ENCODE data around the gene CLEC2B.
A peak's percentile ranks its signal among the peaks of the same experiment; 100 is the strongest.

The CLEC2B gene

DNA sequence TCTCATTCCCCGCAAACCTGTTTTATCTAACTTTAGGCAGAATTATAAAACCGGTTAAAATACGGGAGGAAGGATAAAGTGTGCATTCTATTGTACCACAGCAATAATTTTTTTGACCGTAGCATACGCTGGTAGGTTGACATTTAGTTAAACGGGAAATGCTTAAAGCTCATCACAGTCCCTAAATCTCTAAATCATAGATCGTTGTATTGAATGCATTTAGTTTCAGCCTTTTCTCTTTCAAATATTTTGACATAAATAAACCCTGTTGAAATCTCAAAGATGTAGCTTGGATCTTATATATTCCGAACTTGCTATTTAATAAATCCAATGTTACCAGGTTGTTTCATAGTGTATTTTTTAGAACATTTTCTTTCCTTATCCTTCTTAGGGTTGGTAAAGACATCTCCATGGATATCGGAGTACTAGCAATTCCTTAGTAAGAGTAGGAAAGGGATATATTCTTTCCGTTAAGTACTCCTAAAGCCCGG lies 798 bp downstream of the CLEC2B start:
- peak; percentile 47 to 61 for DNase-seq

DNA sequence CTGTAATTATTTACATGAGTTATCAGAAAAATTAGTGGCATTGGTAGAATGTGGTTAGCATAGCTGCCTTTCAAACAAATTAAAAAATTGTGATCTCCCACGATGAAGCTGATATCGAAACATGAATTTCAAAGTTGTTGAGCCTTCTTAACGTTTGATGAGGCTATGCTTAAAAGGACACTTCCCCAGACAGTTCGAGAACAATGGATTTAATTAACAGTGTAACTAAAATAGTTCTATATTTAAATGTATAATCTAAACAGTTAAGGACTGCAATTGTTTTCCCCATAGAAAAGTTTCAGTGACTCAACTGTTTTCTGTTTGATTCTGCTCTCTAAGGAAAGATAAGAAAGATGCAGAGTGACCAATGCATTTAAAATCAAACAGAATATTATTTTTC lies 1.6 kb downstream of the CLEC2B start:
- DNase-seq: peak in 1 of 2 experiments; percentile 23

DNA sequence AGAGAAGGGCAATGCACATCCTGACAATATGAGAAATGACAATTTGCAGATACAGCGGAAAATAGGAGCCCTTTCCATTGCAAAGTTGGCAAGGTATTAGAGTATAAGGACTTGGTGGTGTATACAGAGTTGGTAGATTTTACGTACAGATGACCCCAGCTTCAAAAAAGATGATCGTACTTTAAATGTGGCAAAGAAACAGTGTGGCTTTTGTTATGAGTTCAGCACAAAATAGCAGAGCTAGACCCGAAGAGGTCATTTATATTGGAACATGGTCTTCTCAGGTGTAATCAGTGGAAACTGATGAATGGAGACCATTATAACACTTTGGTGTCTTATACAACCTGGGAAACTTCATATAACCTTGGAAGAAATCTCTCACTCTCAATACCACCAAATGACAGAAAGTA lies 2.3 kb downstream of the CLEC2B start:
- DNase-seq: peak in 1 of 2 experiments; percentile 22

DNA sequence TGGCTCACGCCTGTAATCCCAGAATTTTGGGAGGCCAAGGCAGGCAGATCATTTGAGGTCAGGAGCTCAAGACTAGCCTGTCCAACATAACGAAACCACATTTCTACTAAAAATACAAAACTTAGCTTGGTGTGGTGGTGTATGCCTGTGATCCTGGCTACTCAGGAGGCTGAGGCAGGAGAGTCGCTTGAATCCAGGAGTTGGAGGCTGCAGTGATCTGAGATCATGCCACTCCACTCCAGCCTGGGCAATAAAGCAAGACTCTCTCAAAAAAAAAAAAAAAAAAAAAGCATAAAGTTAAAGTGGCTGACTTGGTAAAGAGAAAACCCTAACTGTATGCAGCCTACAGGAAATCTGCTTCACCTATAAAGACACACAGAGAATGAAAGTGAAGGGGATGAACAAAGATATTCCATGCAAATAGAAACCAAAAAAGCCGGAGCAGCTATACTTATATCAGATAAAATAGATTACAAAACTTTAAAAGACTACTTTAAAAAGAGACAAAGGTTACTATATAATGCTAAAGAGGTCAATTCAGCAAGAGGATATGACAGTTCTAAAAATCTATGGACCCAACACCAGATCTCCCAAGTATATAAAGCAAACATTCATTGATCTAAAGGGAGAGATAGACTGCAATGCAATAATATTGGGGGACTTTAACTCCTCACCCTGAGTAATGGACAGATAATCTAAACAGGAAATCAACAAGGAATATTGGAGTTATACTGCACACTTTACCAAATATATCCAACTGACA lies 4.1 kb downstream of the CLEC2B start:
- DNase-seq: no peak

DNA sequence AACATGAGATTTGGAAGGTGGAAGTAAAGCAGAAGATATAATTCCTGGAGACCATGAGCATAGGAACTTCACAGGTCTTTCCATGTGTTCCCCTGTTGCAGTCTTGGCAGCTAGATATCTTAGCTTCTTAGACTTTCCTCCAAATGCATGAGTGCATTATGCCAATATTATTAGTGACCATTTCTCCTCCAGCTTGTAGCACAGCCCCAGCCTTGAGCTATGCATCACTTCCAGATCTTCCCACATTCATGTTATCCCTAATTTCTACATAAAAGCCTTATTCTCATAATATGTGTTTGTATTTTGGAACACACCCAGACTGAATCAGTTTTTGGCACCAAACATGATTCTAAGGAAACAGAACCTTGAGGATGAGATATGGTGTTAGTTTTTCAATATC lies 11.0 kb downstream of the CLEC2B start:
- DNase-seq: no peak

DNA sequence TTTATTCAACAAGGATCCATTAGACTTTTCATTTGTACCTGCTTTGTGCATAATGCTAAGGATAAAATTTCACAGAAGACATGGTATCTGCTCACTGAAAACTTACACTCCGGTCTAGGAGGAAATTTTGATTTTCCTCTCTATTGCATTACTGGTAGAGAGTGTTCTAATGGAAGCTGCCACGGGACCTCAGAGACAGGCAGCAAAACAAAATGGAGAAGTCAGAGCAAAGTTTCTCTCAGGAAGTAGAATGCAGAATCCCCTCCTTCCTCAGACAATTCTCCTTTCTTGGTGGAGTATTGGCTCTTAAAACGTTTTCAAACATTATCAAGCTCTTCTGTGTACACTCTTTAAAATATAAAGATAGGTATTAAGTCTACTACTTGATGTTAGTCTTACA lies 12.3 kb downstream of the CLEC2B start:
- no peak for DNase-seq

DNA sequence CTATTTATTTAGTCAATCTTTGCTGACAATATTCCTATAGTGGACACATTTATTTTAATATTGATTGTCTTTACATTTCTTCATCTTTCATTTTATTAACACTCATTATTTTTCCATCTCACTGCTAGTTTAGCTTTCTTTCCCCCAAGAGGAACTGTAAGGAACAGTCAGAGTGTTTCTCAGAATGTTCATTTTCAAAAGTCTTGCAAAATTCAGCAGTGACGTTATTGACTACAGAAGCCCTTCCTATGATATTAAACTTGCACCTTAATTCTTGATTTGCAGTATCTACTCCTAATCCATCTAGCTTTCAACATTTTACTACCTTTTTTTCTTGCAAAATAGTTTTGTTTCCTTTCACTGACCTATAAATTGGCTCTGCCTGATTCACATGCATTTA lies 13.0 kb downstream of the CLEC2B start:
- DNase-seq: peak; percentile 60 to 73

DNA sequence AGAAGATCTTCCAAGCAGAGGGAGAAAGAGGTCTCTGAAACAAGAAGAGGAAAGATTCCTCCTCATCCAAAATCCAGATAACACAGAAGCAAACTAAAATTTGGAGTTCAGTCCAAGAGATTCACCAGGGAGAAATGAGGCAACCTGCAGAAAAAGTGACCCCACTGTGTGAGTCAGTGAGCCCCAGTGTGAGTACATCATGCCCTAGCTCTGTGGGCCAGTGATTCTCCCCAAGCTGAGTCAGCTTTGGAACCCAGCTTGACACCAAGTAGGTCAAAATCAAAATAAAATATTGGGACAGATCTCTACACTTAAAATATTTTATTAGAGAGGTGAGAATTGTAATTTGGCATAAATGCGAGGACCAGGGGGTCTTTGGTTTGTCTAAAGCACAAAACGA lies 17.2 kb downstream of the CLEC2B start:
- DNase-seq: no peak

DNA sequence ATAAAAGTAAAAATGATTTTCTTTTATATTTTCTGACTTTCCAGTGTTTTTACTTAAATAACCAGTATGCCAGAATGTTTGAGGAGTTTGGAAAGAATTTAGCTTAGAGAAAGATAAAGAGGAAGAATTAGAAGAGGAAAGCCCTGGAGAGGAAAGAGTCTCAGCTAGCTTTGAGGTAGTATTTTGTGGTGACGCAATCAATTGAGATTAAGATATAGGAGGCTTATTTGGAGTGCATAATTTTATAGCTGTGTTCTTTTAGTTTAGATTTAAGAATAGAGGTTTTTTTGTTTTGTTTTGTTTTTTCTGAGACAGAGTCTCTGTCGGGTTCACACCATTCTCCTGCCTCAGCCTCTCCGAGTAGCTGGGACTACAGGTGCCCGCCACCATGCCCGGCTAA lies 18.1 kb downstream of the CLEC2B start:
- peak; percentile 45 to 50 for DNase-seq

DNA sequence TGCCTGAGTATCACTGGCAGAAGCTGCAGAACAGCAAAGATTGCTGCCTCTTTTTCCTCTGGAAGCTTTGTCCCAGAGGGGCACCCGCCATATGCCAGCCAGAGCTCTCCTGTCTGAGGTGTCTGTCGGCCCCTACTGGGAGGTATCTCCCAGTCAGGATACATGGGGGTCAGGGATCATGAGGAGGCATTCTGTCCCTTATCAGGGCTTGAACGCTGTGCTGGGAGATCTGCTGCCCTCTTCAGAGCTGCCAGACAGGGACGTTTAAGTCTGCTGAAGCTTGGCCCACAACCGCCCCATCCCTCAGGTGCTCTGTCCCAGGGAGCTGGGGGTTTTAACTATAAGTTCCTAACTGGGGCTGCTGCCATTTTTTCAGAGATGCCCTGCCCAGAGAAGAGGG lies 20.3 kb downstream of the CLEC2B start:
- no peak for DNase-seq

DNA sequence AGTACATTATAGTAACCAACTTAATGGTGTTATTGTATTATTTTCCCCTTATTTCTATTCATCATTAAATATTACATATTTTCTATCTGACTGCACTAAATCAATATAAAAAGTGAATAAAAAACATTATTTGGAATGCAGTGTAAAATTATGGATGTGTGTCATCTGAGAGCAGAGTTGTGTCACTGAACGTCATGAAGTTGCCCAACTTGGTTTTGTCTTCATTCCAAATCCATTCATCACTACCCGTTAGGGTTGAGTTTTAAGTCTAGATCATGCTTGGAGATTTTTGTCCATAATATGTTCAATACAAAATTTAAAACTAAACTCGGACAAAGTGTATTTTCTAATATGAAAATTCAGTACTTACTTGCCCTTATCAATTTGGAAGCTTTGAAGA lies 25.7 kb downstream of the CLEC2B start:
- DNase-seq: no peak

DNA sequence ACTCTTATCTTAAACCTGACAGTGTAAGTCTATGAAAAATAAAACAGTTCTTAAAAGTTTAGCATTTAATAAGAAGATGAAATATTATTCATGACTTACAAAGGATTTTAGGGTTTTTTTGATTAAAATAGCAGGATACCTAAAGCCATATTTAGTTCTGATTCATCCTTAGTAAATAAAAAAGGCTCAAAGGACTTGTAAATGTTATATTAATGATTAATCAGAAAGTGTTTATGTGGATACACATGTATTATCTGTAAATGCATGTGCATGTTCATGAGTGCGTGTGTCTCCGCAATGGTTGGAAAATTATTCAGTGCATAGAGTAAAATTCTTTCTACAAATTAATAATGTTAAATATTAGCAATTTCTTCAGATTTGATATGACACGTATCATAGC lies 37.4 kb downstream of the CLEC2B start:
- DNase-seq: no peak

DNA sequence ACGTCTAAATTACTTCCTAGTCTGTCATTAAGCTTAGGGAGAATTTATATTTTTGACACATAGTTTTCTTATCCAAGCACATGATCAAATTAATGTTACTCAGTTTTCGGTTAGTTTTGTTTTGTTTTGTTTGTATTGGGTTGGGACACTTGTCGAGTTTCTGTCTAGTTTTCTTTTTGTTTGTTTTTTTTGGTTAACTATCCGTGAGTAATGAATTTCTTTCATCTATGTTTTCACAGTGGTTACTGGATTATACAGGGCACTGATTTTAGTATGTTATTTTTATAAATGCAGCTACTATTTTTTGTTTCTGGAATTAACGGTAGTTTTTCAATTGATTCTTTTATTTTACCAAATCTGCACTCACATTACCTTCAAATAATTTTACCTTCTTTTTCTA lies 39.2 kb downstream of the CLEC2B start:
- no peak for DNase-seq

DNA sequence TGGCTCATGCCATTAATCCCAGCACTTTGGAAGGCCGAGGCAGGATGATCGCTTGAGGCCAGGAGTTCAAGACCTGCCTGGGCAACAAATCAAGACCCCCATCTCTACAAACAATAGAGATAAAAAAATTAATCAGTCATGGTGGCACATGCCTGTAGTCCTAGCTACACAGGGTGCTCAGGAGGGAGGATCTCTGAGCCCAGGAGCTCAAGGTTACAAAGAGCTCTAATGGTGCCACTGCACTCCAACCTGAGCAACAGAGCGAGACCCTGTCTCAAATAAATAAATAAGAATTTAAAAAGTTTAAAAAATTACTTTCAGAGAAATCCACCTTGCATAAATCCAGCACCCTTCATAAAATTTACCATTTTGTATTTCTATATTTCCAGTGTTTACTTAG lies 39.7 kb downstream of the CLEC2B start:
- DNase-seq: no peak

DNA sequence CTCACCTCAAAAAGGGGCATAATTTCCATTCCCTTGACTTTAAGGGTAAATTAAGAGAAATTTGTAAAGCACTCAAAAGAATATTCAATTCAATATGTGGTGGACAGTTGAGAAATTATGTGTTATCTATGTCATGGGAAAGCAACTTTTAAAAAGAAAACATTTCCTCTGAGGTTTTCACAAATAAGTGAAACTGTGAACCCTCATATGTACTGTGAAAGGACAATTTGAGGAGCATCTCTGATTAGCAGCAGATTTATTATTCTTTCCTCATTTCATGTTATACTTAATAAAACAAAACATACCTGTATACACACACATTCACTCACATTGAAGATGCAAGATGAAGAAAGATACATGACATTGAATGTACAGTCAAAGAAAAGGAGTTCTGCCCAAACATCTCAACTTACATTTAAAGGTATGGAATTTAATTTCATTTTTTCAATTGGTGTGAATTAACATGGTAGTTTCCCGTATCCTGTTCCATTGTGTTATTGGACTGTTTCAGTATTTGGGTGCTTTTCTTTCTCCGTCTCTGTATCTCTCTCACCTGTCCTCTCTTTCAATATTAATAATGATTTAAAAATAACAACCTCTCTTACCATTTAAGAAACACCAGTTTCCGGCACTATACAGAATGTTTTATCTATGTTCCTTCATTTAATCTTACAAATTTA lies 41.8 kb downstream of the CLEC2B start, which contains the start of gene KLRF1:
KLRF1 (plus strand) TSS at position 273 of the 680 bp plus-strand sequence; CDS start at position 337, 64 bp downstream.
- DNase-seq: no peak

DNA sequence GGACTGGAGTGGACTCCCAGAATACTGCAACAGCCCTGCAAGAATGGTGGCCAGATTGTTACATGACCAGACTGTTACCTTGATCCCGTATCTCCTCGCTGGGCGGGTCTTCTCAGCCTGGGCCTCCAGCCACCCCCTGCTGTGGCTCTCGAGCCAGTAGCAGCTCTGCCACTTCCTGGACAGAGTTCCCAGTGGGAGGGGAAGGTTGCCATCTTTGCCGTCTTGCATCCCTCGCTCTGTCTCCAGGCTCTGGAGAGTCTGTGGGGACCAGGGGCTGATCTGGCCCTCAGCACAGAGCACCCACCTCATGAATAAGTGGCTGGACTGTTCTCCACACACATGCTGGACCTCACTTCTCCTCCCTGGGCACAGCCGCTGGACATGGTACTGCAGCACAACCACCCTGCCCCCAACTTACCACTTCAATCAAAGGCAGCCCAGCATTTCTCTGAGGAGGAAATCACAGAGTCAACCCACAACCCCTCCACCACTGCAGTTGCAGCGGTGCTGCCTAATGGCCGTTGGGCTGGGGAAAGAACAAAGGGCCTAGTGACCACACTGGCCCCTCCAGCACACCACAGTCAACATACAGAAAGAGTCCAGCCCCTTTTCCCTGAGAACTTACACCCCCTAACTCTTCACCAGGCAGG lies 48.7 kb downstream of the CLEC2B start:
- DNase-seq: no peak

DNA sequence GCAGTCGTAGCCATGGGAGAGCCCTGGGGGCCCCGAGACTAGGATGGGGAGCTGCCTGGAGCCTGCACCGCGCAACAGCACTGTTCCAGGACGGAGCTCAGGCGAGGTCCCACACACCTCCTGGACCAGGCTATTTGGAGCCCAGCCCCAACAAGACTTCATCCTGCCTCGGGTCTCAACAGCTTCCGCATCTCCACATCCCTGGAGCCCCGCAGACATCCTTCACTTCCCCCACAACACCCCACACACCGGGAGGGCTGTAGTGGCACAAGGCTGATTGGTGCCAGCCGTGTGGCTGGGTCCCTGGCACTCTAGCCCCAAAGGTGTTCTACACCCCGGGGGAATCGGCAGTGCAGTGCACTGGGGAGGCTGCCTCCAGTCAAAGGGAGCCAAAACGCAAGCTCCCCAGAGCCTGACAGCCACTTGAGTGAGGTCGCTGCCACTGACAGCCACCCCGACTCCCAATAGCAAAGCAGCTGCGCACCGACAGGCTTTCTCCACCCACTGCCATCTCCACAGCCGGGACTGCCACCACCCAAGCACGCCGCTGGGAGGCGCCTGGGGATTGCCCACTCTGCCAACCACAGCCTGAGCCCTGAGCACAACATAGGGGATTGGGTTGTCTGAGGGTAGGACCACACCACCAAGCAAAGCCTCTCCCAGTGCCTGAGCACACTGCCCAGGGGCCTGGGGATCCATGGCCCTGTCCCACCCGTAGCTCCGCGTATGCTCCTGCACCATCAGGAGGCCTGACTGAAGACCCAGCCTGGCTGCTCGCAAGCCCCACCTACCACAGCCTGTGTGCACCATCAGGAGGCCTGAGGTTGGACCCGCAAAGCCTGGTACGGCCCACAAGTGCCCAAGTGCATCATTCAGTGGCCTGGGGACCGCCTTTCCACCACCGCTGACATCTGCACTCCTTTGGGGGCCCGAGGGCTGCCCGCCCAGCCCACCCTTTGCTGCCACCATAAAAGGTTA lies 55.0 kb downstream of the CLEC2B start:
- DNase-seq: peak; percentile 86 to 91

DNA sequence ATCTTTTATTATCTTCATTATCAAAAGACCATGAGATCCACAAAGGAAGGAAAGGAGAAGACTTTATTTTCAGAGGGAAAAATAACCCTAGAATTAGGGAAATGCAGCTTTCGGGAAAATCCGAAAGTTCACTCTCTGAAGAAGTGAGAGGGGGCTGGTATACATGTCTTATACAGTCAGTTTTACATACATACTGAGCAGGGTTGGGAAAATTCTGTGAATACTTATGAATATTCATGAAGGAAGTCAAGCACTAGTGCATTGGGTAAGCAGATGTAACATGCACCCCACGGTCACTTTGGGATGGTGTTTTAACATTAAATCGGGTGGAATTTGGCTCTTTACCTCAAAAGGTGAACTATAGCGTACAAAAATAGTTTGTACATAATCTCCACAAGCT lies 57.5 kb downstream of the CLEC2B start:
- no peak for DNase-seq

DNA sequence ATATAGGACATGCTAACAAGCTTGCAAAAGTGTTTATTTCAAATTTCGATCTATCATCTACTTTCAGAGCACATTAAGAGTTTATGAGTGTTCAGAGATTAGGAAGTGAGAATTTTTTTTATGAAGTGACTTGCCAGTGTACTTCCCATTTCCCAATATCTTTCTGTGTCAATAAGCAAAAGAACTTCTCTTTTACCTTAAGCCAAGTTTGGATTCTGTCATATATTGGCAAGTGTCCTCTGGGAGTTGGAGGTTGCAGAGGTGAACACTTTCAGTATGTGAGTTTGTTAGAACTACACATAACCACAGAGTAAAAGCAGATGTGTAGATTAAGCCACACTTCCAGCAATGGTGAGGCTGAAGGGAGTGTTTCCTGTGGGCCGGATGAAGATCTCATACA lies 58.5 kb downstream of the CLEC2B start:
- DNase-seq: peak; percentile 81 to 84

DNA sequence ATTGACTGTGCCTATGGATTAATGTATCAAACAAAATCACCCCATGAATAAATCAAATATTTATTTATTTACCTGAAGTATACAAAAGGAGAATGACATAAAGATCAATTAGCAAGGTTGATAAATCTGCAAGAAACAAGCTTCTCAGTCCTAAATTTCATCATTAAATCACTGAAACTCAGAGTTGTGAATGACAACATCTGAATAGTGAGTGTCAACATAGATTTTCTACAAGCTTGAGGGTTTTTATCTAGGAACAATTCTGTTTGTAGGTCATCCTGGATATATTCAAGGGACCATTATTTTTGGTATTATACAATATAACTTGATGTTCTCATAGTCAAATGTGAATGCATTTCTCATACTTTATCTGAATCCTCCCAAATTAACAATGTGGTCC lies 59.3 kb downstream of the CLEC2B start:
- no peak for DNase-seq

DNA sequence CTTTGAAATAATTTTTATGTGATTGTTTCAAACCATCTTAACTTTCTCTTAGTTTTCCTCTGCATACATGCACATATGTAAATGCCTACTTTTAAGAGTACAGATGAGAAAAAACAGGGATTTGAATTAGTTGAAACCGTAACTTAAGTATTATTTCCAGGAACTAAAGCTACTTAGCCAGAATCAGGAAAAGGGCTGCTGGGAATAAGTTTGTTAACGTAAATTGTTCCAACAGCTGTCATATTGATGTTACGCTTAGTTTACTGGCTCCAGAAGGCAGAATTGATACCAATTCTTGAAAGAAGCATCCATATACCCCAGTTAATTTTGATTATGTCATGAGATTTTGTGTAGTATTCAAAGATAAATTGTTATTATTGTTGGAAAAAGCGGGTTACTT lies 59.8 kb downstream of the CLEC2B start:
- no peak for DNase-seq

DNA sequence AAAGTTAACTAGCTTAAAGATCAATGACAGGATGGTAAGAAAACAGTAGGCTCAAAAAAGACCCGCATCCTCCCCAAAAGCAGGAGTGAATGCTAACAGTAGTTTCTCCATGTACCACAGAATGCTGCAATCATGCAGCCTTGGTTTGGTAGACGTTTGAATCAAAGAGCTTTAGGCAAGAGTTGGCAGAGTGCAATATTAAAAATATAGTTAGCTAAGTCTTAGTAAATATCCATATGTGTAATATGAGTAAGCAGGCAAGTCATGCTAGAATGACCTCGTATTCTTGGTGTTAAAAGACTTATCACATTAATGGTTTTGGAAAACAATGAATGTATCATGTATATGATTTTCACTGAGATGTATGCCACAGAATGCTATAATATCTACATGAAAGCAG lies 60.6 kb downstream of the CLEC2B start:
- peak; percentile 67 to 68 for DNase-seq

DNA sequence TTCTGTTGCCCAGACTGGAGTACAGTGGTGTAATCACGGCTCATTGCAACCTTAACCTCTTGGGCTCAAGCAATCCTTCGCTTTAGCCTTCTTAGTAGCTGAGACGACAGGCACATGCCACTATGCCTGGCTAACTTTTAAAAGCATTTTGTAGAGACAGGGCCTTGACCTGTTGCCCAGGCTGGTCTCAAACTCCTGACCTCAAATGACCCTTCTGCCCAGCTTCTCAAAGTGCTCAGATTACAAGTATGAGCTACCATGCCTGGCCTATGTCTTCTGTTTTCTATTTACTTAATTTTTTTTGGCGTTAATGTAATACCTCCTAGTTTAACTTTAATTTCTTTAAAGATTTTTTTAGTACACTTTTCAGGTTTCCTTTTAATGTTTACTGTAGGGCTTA lies 62.4 kb downstream of the CLEC2B start:
- no peak for DNase-seq
